Skeletal muscle satellite cell (primary cell): Measurements from ENCODE around the gene USP33.
"Not testable (repeated sequence)": the region's sequence is repeated elsewhere in the genome, so short reads cannot be mapped to it uniquely, and the experiment has no call there.

Experiments
- H3K27me3 ChIP-seq: 2 replicates; pipeline ENCODE4 v1.7.0; 2013; ENCODE audit warnings: low read length; ENCODE audit not compliant: control insufficient read depth, insufficient read depth
- H3K36me3 ChIP-seq: 2 replicates; pipeline ENCODE4 v1.7.0; 2013; ENCODE audit warnings: mild to moderate bottlenecking, control low read depth, low read length; ENCODE audit not compliant: insufficient read depth
- H3K4me1 ChIP-seq: 2 replicates; pipeline ENCODE4 v1.7.0; 2013; ENCODE audit warnings: low read length; ENCODE audit not compliant: control insufficient read depth, insufficient read depth
- H3K4me2 ChIP-seq: 2 replicates; pipeline ENCODE4 v1.7.0; 2013; ENCODE audit warnings: mild to moderate bottlenecking, low read length
- H3K4me3 ChIP-seq: 2 replicates; pipeline ENCODE4 v1.7.0; 2013; ENCODE audit warnings: low read length
- H3K9ac ChIP-seq: 2 replicates; pipeline ENCODE4 v1.7.0; 2013; ENCODE audit warnings: mild to moderate bottlenecking, low read depth, low read length, moderate library complexity
- H3K9me3 ChIP-seq: replicated peaks from 2 replicates; pipeline ENCODE4 v1.7.0; 2013; ENCODE audit warnings: mild to moderate bottlenecking, control low read depth, low read length

The USP33 gene

GRCh38 chr1:77668924-77669449 is 90.7 kb downstream of the USP33 start:
- Histone ChIP-seq H3K27me3 (no peaks in the 10 kb centered on the region), H3K4me1 (peaks cover 31% of the 10 kb centered on the region), H3K36me3 (no peaks in the 10 kb centered on the region), H3K4me2 (no peak overlapping the region), H3K4me3 (no peak overlapping the region), H3K9ac (no peak overlapping the region), H3K9me3 (no peaks in the 10 kb centered on the region)

GRCh38 chr1:77664939-77665516 is 94.6 kb downstream of the USP33 start:
- H3K9me3 ChIP-seq, result no peaks in the 10 kb centered on the region
- H3K9ac ChIP-seq, result no peak overlapping the region
- H3K27me3 ChIP-seq, result no peaks in the 10 kb centered on the region
- H3K4me2 ChIP-seq, result no peak overlapping the region
- no peak overlapping the region for H3K4me3 ChIP-seq
- H3K4me1 ChIP-seq, result no peaks in the 10 kb centered on the region
- H3K36me3 ChIP-seq, result no peaks in the 10 kb centered on the region

GRCh38 chr1:77661696-77662095 is 98.0 kb downstream of the USP33 start:
- H3K36me3 ChIP-seq, result no peaks in the 10 kb centered on the region
- H3K27me3 ChIP-seq, result no peaks in the 10 kb centered on the region
- no peaks in the 10 kb centered on the region for H3K4me1 ChIP-seq
- H3K9ac ChIP-seq, result no peak overlapping the region
- H3K9me3 ChIP-seq, result no peaks in the 10 kb centered on the region
- no peak overlapping the region for H3K4me2 ChIP-seq
- H3K4me3 ChIP-seq, result no peak overlapping the region

- H3K27me3 ChIP-seq, result no peaks in the 10 kb centered on the region
- no peaks in the 10 kb centered on the region for H3K4me1 ChIP-seq
- H3K4me3 ChIP-seq, result no peak overlapping the region
- no peaks in the 10 kb centered on the region for H3K36me3 ChIP-seq
- no peak overlapping the region for H3K4me2 ChIP-seq
- H3K9me3 ChIP-seq, result no peaks in the 10 kb centered on the region
- H3K9ac ChIP-seq, result no peak overlapping the region
Observed at GRCh38 chr1:77659879-77660593, 99.6 kb downstream of the USP33 start.

- H3K9ac ChIP-seq, result no peak overlapping the region
- H3K4me3 ChIP-seq, result no peak overlapping the region
- H3K4me2 ChIP-seq, result no peak overlapping the region
- no peaks in the 10 kb centered on the region for H3K4me1 ChIP-seq
- no peaks in the 10 kb centered on the region for H3K36me3 ChIP-seq
- H3K27me3 ChIP-seq, result no peaks in the 10 kb centered on the region
- H3K9me3 ChIP-seq, result no peaks in the 10 kb centered on the region
Observed at GRCh38 chr1:77658271-77658670, 101.4 kb downstream of the USP33 start.

- peaks cover 9% of the 10 kb centered on the region for H3K4me1 ChIP-seq
- H3K9ac ChIP-seq, result no peak overlapping the region
- no peak overlapping the region for H3K4me3 ChIP-seq
- no peaks in the 10 kb centered on the region for H3K9me3 ChIP-seq
- H3K27me3 ChIP-seq, result no peaks in the 10 kb centered on the region
- no peaks in the 10 kb centered on the region for H3K36me3 ChIP-seq
- H3K4me2 ChIP-seq, result no peak overlapping the region
Observed at GRCh38 chr1:77655431-77655974, 104.1 kb downstream of the USP33 start.

- no peak overlapping the region for H3K4me3 ChIP-seq
- no peak overlapping the region for H3K4me2 ChIP-seq
- peaks cover 9% of the 10 kb centered on the region for H3K4me1 ChIP-seq
- H3K9me3 ChIP-seq, result peaks cover 5% of the 10 kb centered on the region
- H3K9ac ChIP-seq, result no peak overlapping the region
- no peaks in the 10 kb centered on the region for H3K27me3 ChIP-seq
- no peaks in the 10 kb centered on the region for H3K36me3 ChIP-seq
Observed at GRCh38 chr1:77652970-77653516, 106.6 kb downstream of the USP33 start.

- Histone ChIP-seq H3K27me3 (no peaks in the 10 kb centered on the region), H3K9ac (no peak overlapping the region), H3K9me3 (peaks cover 5% of the 10 kb centered on the region), H3K36me3 (no peaks in the 10 kb centered on the region), H3K4me3 (no peak overlapping the region), H3K4me2 (no peak overlapping the region), H3K4me1 (peaks cover 9% of the 10 kb centered on the region)
Observed at GRCh38 chr1:77652268-77652667, 107.4 kb downstream of the USP33 start.

- peaks cover 9% of the 10 kb centered on the region for H3K4me1 ChIP-seq
- no peak overlapping the region for H3K4me2 ChIP-seq
- no peak overlapping the region for H3K9ac ChIP-seq
- no peaks in the 10 kb centered on the region for H3K27me3 ChIP-seq
- H3K4me3 ChIP-seq, result no peak overlapping the region
- peaks cover 12% of the 10 kb centered on the region for H3K36me3 ChIP-seq
- H3K9me3 ChIP-seq, result peaks cover 5% of the 10 kb centered on the region
Observed at GRCh38 chr1:77649127-77649526, 110.5 kb downstream of the USP33 start.

- not testable (repeated sequence) for H3K27me3 ChIP-seq, H3K9me3 ChIP-seq, H3K9ac ChIP-seq, H3K4me3 ChIP-seq, H3K4me2 ChIP-seq, H3K4me1 ChIP-seq
- peaks cover 18% of the 10 kb centered on the region for H3K36me3 ChIP-seq
Observed at GRCh38 chr1:77646224-77646623, 113.4 kb downstream of the USP33 start.
